ENCODE data around the gene ZBTB3.
"Not testable (repeated sequence)": the region's sequence is repeated elsewhere in the genome, so short reads cannot be mapped to it uniquely, and the experiment has no call there.

The ZBTB3 gene

DNA sequence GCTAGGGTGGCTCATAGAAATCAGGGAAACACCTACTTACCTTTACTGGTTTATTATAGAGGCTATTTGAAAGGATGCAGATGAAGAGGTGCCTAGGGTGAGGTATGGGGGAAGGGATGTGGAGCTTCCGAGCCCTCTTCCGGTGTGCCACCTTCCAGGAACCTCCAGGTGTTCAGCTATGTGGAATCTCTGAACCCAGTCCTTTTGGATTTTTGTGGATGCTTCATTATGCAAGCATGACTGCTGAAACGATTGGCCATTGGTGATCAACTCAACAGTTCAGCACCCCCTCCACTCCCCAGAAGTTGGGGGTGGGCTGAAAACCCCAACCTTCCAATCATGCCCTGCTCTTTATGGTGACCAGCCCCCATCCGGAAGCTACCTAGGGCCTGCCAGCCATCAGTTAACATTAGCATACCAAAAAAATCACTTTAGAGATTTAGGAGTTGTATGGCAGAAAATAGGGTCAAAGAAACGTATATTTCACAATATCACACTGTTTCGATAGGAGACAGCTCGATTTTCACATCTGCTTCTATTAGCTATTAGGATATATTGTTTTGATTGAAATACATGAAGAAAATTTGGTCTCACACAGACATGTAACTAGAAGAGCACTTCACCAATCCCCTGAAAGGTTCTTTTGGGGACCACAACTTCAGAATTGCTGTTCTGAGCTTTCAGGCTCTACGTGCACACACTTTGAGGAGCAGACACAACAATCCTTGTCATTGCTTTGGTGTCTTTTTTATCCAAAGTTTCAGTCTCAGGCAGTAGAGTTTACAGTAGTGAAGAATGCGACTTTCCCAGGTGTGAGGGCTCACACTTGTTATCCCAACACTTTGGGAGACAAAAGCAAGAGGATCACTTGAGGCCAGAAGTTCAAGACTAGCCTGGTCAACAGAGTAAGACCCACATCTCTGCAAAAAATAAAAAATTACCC is 4.2 kb upstream of the ZBTB3 start:
- no peak for DNase-seq (ENCODE audit: low read depth in 2 of 2)
- no peak overlapping the region for H3K4me3 ChIP-seq (replicated peaks in 1 of 2; ENCODE audit: low read depth in 2 of 2, low read length in 2 of 2)
- TF ChIP-seq, protein P1, sequence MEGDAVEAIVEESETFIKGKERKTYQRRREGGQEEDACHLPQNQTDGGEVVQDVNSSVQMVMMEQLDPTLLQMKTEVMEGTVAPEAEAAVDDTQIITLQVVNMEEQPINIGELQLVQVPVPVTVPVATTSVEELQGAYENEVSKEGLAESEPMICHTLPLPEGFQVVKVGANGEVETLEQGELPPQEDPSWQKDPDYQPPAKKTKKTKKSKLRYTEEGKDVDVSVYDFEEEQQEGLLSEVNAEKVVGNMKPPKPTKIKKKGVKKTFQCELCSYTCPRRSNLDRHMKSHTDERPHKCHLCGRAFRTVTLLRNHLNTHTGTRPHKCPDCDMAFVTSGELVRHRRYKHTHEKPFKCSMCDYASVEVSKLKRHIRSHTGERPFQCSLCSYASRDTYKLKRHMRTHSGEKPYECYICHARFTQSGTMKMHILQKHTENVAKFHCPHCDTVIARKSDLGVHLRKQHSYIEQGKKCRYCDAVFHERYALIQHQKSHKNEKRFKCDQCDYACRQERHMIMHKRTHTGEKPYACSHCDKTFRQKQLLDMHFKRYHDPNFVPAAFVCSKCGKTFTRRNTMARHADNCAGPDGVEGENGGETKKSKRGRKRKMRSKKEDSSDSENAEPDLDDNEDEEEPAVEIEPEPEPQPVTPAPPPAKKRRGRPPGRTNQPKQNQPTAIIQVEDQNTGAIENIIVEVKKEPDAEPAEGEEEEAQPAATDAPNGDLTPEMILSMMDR (IDR thresholded peaks at IDR 0.05; ENCODE audit: low read depth, low read length) = no peak

GRCh38 chr11:62755086-62755615 is 1.2 kb upstream of the ZBTB3 start:
- TF ChIP-seq, protein P1 (IDR thresholded peaks at IDR 0.05; ENCODE audit: low read depth, low read length) = no peak
- H3K4me3 ChIP-seq (replicated peaks in 1 of 2; ENCODE audit: low read depth in 2 of 2, low read length in 2 of 2) = no peak overlapping the region
- no peak for DNase-seq (ENCODE audit: low read depth in 2 of 2)

GRCh38 chr11:62752994-62753735 is 795 bp downstream of the ZBTB3 start:
- TF ChIP-seq, protein P1 (IDR thresholded peaks at IDR 0.05; ENCODE audit: low read depth, low read length) = no peak
- H3K4me3 ChIP-seq (replicated peaks in 1 of 2; ENCODE audit: low read depth in 2 of 2, low read length in 2 of 2) = peak overlapping the region; percentile 72 to 75
- no peak for DNase-seq (ENCODE audit: low read depth in 2 of 2)

GRCh38 chr11:62752177-62752785 is 1.7 kb downstream of the ZBTB3 start:
- DNase-seq (ENCODE audit: low read depth in 2 of 2) = no peak

GRCh38 chr11:62749931-62750330 is 4.0 kb downstream of the ZBTB3 start:
- DNase-seq (ENCODE audit: low read depth in 2 of 2) = not testable (repeated sequence)

More at GRCh38 chr11:62752177-62752785, 1.7 kb downstream of the ZBTB3 start:
- H3K4me3 ChIP-seq (replicated peaks in 1 of 2; ENCODE audit: low read depth in 2 of 2, low read length in 2 of 2) = no peak overlapping the region
- TF ChIP-seq, protein P1 (IDR thresholded peaks at IDR 0.05; ENCODE audit: low read depth, low read length) = no peak

GRCh38 chr11:62747475-62748160 is 6.3 kb downstream of the ZBTB3 start:
- no peak for DNase-seq (ENCODE audit: low read depth in 2 of 2)
- no peak overlapping the region for H3K4me3 ChIP-seq (replicated peaks in 1 of 2; ENCODE audit: low read depth in 2 of 2, low read length in 2 of 2)
- TF ChIP-seq, protein P1 (IDR thresholded peaks at IDR 0.05; ENCODE audit: low read depth, low read length) = no peak

More at GRCh38 chr11:62749931-62750330, 4.0 kb downstream of the ZBTB3 start:
- H3K4me3 ChIP-seq (replicated peaks in 1 of 2; ENCODE audit: low read depth in 2 of 2, low read length in 2 of 2) = not testable (repeated sequence)
